DND-41 (cell line): Measurements from ENCODE around the gene SLAMF1.

Experiments
- CTCF ChIP-seq: IDR thresholded peaks from 2 replicates; pipeline ENCODE4 v1.5.1; 2012; ENCODE audit warnings: borderline replicate concordance, low read length, moderate library complexity, mild to moderate bottlenecking; ENCODE audit not compliant: poor library complexity, severe bottlenecking; ENCODE audit errors: extremely low read depth
- EZH2 ChIP-seq: IDR thresholded peaks from 3 replicates; pipeline ENCODE4 v1.6.1; 2012; ENCODE audit warnings: borderline replicate concordance, low read depth, mild to moderate bottlenecking, moderate library complexity, low read length, inconsistent platforms; ENCODE audit not compliant: severe bottlenecking

GRCh38 chr1:160637065-160637464 lies 9.8 kb downstream of the SLAMF1 start:
- TF ChIP-seq CTCF, result no peak
- no peak for TF ChIP-seq EZH2
